HepG2 (cell line): ENCODE measurements around the gene ZG16. TPM values are rescaled to one million over a fixed set of nuclear protein-coding genes. Genes with fewer than 3 reads are reported as not detected.

Source experiments
- AFF4 ChIP-seq: sonication (generic); formaldehyde crosslinking; IDR thresholded peaks from 2 replicates; pipeline ENCODE4 v1.4.0; 2020; ENCODE audit warnings: missing genetic modification reagents
- CREM ChIP-seq, 2 experiments: sonication (generic) in 1 of 2; formaldehyde crosslinking in 1 of 2; IDR thresholded peaks; 2 replicates each; pipeline versions ENCODE4 v1.4.0 to v1.6.1; 2016 to 2020; ENCODE audit warnings: antibody characterized with exemption in 1 of 2, mild to moderate bottlenecking in 1 of 2, missing genetic modification reagents in 1 of 2
- CSRNP2 ChIP-seq: sonication (generic); formaldehyde crosslinking; conservative IDR thresholded peaks from 2 replicates; pipeline ENCODE4 v1.8.0; 2022; ENCODE audit warnings: low read depth, missing genetic modification reagents
- FOXC1 ChIP-seq: sonication (generic); formaldehyde crosslinking; IDR thresholded peaks from 2 replicates; pipeline ENCODE4 v1.8.0; 2022; ENCODE audit warnings: mild to moderate bottlenecking, missing genetic modification reagents, borderline replicate concordance
- GATAD1 ChIP-seq: IDR thresholded peaks from 2 replicates; pipeline ENCODE4 v1.6.1; 2016; ENCODE audit warnings: missing genetic modification reagents, missing compliant biosample characterization
- MYC ChIP-seq: sonication (generic); formaldehyde crosslinking; IDR thresholded peaks from 2 replicates; pipeline ENCODE4 v1.9.0; 2021; ENCODE audit warnings: missing genetic modification reagents, borderline replicate concordance
- NAIF1 ChIP-seq: sonication (generic); formaldehyde crosslinking; IDR thresholded peaks from 2 replicates; pipeline ENCODE4 v1.5.0; 2020; ENCODE audit warnings: mild to moderate bottlenecking, missing genetic modification reagents, borderline replicate concordance
- NFE2L1 ChIP-seq: sonication (generic); formaldehyde crosslinking; IDR thresholded peaks from 2 replicates; pipeline ENCODE4 v1.4.0; 2020; ENCODE audit warnings: missing genetic modification reagents, mild to moderate bottlenecking, borderline replicate concordance
- NFKB2 ChIP-seq: sonication (generic); formaldehyde crosslinking; IDR thresholded peaks from 2 replicates; pipeline ENCODE4 v1.4.0; 2020; ENCODE audit warnings: missing genetic modification reagents, borderline replicate concordance
- NR2F1 ChIP-seq, 2 experiments: fragments of 450-650 bp in 1 of 2; formaldehyde crosslinking in 1 of 2; IDR thresholded peaks; 2 replicates each; pipeline versions ENCODE4 v1.5.0 to v1.6.1; 2016 to 2020; ENCODE audit warnings: mild to moderate bottlenecking in 1 of 2, missing compliant biosample characterization in 1 of 2, missing genetic modification reagents in 1 of 2, moderate library complexity in 1 of 2
- RFXANK ChIP-seq: IDR thresholded peaks from 2 replicates; pipeline ENCODE4 v1.6.1; 2016
- SOX13 ChIP-seq, 3 experiments: fragments of 450-650 bp in 1 of 3; sonication (generic) in 1 of 3; formaldehyde crosslinking in 1 of 3; IDR thresholded peaks in 2 of 3; conservative IDR thresholded peaks in 1 of 3; 2 replicates each; pipeline versions ENCODE4 v1.5.0 to v1.6.1; 2016 to 2020; ENCODE audit warnings: antibody characterized with exemption in 1 of 3, mild to moderate bottlenecking in 1 of 3, missing compliant biosample characterization in 1 of 3, missing genetic modification reagents in 1 of 3, moderate library complexity in 1 of 3
- ZBTB42 ChIP-seq: sonication (generic); formaldehyde crosslinking; IDR thresholded peaks from 2 replicates; pipeline ENCODE4 v1.5.0; 2020; ENCODE audit warnings: mild to moderate bottlenecking, missing genetic modification reagents
- ZNF660 ChIP-seq: sonication (generic); formaldehyde crosslinking; IDR thresholded peaks from 2 replicates; pipeline ENCODE4 v1.5.1; 2020; ENCODE audit warnings: mild to moderate bottlenecking, low read depth, missing genetic modification reagents, borderline replicate concordance
- ZNF761 ChIP-seq: sonication (generic); formaldehyde crosslinking; conservative IDR thresholded peaks from 2 replicates; pipeline ENCODE4 v1.4.0; 2020; ENCODE audit warnings: mild to moderate bottlenecking, missing genetic modification reagents
- ZUFSP ChIP-seq: sonication (generic); formaldehyde crosslinking; IDR thresholded peaks from 2 replicates; pipeline ENCODE4 v1.9.0; 2021; ENCODE audit warnings: missing genetic modification reagents, mild to moderate bottlenecking, borderline replicate concordance
- polyA plus RNA-seq, 8 experiments: library from polyadenylated mRNA; depleted of rRNA in 3 of 8; stranded (reverse) in 7 of 8; unstranded in 1 of 8; fragments of >200 nt; fragmentation: Illumina TruSeq in 4 of 8; extraction: Trizol in 4 of 8; gene quantifications; 2 replicates each; pipeline versions ENCODE4 v1.2.1 to v1.2.3, GENCODE V29; 2011 to 2016; ENCODE audit warnings: low read depth in 4 of 8, missing spikeins in 1 of 8, mixed read lengths in 1 of 8; ENCODE audit not compliant: insufficient read depth in 1 of 8
- total RNA-seq, 5 experiments: library from RNA; depleted of rRNA; stranded (reverse); fragments of >200 nt; fragmentation: Illumina TruSeq; extraction: Trizol; gene quantifications; 2 replicates each; pipeline ENCODE4 v1.2.3, GENCODE V29; 2016; ENCODE audit warnings: low read depth in 1 of 5
- TF ChIP-seq, protein P1 (sequence below): sonication (generic); formaldehyde crosslinking; IDR thresholded peaks from 2 replicates; pipeline ENCODE4 v1.4.0; 2020; ENCODE audit warnings: missing genetic modification reagents

Gene ZG16
- total and polyA plus RNA-seq, 2 of the 13 experiments (the other 11 are each of a cell fraction or from before 2014, with no cell fraction given), result 0.04 to 0.07 TPM

DNA sequence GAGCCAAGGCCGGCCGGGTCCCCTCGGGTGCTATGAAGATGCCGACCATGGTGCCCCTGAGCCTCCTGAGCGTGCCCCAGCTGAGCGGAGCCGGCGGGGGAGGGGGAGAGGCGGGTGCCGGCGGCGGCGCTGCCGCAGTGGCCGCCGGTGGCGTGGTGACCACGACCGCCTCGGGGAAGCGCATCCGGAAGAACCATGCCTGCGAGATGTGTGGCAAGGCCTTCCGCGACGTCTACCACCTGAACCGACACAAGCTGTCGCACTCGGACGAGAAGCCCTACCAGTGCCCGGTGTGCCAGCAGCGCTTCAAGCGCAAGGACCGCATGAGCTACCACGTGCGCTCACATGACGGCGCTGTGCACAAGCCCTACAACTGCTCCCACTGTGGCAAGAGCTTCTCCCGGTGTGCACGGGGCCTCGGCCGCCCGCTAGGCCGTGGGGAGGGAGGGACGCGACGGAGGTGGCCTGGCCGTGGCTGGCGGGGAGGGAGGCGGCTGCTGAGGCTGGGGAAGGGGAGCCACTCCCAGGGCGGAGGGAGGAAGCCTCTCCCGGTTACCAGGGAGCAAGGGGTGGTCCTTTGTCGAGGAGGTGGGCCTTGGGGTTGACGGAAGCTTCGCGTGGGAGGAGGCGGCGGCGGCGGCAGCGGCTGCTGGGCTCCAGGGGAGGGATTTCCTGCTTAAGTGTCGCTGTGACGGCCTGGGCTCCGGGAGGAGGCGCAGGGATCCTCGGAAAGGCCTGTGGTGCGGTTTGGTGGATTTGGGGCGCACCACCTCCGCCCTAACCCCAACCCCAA is 29.6 kb downstream of the ZG16 start (continued):
- TF ChIP-seq ZBTB42 (CRISPR knock-in tag), result peak; percentile 91
- TF ChIP-seq ZUFSP (CRISPR knock-in tag), result no peak
- no peak for TF ChIP-seq CREM (IDR thresholded peaks at IDR 0.05)
- TF ChIP-seq CREM (CRISPR knock-in tag; IDR thresholded peaks at IDR 0.05), result no peak
- peak; percentile 96 for TF ChIP-seq CSRNP2 (CRISPR knock-in tag)
- TF ChIP-seq SOX13 (IDR thresholded peaks at IDR 0.05), result no peak
- peak in 1 of 2 experiments; percentile 48; a peak in 1 of 4 replicates for TF ChIP-seq SOX13 (CRISPR knock-in tag; conservative IDR thresholded peaks at IDR 0.05 in 1 of 2, IDR thresholded peaks at IDR 0.05 in 1 of 2)
- TF ChIP-seq MYC, result peak; percentile 98
- peak in 1 of 2 experiments; percentile 4; a peak in 1 of 4 replicates for TF ChIP-seq NR2F1 (CRISPR knock-in tag; IDR thresholded peaks at IDR 0.05)
- TF ChIP-seq RFXANK (CRISPR knock-in tag), result 0 out of 2 replicates have a peak, but pooled peaks have one; percentile 26
- peak; percentile 99 for TF ChIP-seq FOXC1 (CRISPR knock-in tag)
- TF ChIP-seq NAIF1 (CRISPR knock-in tag), result peak; percentile 98
- TF ChIP-seq NFKB2 (CRISPR knock-in tag), result peak; percentile 100
- TF ChIP-seq ZNF761 (CRISPR knock-in tag), result peak; percentile 98
- TF ChIP-seq NFE2L1 (CRISPR knock-in tag), result peak; percentile 96; the same call in 1 of the 2 replicates
- peak; percentile 92; the same call in 1 of the 2 replicates for TF ChIP-seq AFF4 (CRISPR knock-in tag)
- TF ChIP-seq, protein P1, sequence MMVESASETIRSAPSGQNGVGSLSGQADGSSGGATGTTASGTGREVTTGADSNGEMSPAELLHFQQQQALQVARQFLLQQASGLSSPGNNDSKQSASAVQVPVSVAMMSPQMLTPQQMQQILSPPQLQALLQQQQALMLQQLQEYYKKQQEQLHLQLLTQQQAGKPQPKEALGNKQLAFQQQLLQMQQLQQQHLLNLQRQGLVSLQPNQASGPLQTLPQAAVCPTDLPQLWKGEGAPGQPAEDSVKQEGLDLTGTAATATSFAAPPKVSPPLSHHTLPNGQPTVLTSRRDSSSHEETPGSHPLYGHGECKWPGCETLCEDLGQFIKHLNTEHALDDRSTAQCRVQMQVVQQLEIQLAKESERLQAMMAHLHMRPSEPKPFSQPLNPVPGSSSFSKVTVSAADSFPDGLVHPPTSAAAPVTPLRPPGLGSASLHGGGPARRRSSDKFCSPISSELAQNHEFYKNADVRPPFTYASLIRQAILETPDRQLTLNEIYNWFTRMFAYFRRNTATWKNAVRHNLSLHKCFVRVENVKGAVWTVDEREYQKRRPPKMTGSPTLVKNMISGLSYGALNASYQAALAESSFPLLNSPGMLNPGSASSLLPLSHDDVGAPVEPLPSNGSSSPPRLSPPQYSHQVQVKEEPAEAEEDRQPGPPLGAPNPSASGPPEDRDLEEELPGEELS, result peak; percentile 72
- peak; percentile 85 for TF ChIP-seq GATAD1 (CRISPR knock-in tag)
- TF ChIP-seq ZNF660 (CRISPR knock-in tag), result peak; percentile 92
